Esophagus muscularis mucosa (tissue), 4 donors: ENCODE results near the gene LMBRD2.

ENCODE experiments used
- CTCF ChIP-seq, 3 experiments: fragments of 200-600 bp in 2 of 3; fragments of 450-650 bp in 1 of 3; sonication (generic) in 2 of 3; IDR thresholded peaks; one replicate each; pipeline ENCODE4 v1.5.1; 2017 to 2019; ENCODE audit warnings: antibody characterized with exemption in 3 of 3, mild to moderate bottlenecking in 2 of 3, moderate library complexity in 1 of 3
- EP300 ChIP-seq: sonication (generic); formaldehyde crosslinking; IDR thresholded peaks from one replicate; pipeline ENCODE4 v1.6.1; 2017; ENCODE audit warnings: antibody characterized with exemption
- POLR2AphosphoS5 ChIP-seq, 2 donors: sonication (generic); formaldehyde crosslinking; IDR thresholded peaks; one replicate each; pipeline ENCODE4 v1.6.1; 2017; ENCODE audit warnings: antibody characterized with exemption in 2 of 2

- TF ChIP-seq EP300 = no peak
- no peak for TF ChIP-seq CTCF (IDR thresholded peaks at IDR 0.05)
- no peak for TF ChIP-seq POLR2AphosphoS5 (IDR thresholded peaks at IDR 0.05)
Observed at GRCh38 chr5:36147681-36148080, 4.0 kb downstream of the LMBRD2 start.
